ENCODE data around the gene NSUN7. TPM values are rescaled to one million over a fixed set of nuclear protein-coding genes. Genes with fewer than 3 reads are reported as not detected.

The NSUN7 gene
- total RNA-seq, 6 experiments from 2014 or later, result not detected

DNA sequence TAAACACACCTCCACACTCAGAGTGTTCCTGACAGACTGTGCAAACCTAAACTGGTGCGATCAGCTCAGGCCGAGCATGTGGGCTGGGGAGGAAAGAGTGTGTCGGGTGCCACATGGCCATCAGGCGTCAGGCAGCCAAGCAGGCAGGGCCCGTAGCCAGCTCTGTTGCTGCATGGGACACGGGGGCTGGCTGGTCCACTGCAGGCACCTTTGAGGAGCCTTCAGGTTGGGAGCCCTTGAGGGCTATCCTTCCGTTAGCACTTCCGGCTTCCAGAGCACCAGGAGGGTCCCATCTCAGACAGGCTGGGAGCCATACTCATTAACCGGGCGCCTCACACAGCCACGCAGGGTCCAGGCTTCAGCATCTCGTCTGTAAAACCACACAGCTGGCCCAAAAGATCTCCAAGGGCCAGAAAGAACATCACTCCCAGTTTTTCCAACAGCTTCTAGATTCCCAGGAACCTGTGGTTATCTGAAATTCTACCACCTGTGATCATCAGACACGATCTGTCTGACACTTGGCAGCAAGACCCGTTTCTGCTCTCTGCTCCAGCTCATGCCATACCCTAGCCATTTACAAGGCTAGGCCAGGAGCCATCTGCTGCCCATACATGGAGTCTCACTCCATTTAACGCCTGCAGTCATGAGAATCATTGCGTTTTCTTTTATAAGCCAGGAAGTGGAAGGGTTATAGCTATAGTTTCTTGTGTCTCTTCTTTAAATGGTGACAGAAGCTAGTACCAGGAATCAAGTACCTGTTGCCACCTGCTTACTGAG, 87.5 kb downstream of the NSUN7 start:
- no peak for TF ChIP-seq CTCF (IDR thresholded peaks at IDR 0.05)
- Mint-ChIP-seq H3K27ac (peak overlapping the region; percentile 47; the same call in 1 of the 2 replicates), H3K27me3 (ENCODE audit: insufficient read depth) (peaks cover 6% of the 10 kb centered on the region), H3K9me3 (no peaks in the 10 kb centered on the region), H3K4me1 (ENCODE audit: low read depth) (peaks cover 16% of the 10 kb centered on the region), H3K36me3 (ENCODE audit: low read depth) (peaks cover 25% of the 10 kb centered on the region), H3K4me3 (no peak overlapping the region)
- DNase-seq, result no peak

DNA sequence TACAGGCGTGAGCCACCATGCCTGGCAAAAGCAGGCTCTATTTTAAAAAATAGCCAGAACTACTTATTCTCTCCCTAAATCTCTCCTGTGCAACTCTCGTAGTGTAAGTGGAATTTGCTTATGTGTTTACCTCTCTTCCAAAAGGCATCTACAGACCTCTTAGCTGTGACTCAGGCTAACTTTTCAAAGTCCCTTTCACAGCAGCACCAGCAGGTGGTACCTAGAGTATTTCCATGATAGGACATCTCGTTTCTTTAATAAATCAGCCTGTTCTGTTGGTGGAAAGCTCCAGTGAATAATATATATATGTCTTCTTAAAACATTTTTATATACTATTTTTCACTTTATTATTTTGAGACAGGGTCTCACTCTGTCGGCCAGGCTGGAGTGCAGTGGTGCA, 89.0 kb downstream of the NSUN7 start:
- H3K36me3 Mint-ChIP-seq (ENCODE audit: low read depth), result peaks cover 18% of the 10 kb centered on the region
- no peak overlapping the region for H3K4me3 Mint-ChIP-seq

GRCh38 chr4:40840255-40840984, 90.7 kb downstream of the NSUN7 start:
- H3K4me3 Mint-ChIP-seq, result no peak overlapping the region
- H3K9me3 Mint-ChIP-seq, result no peaks in the 10 kb centered on the region
- H3K27ac Mint-ChIP-seq, result peak overlapping the region; percentile 85; the same call in 1 of the 2 replicates
- TF ChIP-seq CTCF (IDR thresholded peaks at IDR 0.05), result no peak
- peaks cover 6% of the 10 kb centered on the region for H3K27me3 Mint-ChIP-seq (ENCODE audit: insufficient read depth)
- H3K4me1 Mint-ChIP-seq (ENCODE audit: low read depth), result peaks cover 30% of the 10 kb centered on the region
- no peak for DNase-seq
- peaks cover 12% of the 10 kb centered on the region for H3K36me3 Mint-ChIP-seq (ENCODE audit: low read depth)

More for the DNA sequence above, 89.0 kb downstream of the NSUN7 start:
- no peak for DNase-seq
- Mint-ChIP-seq H3K4me1 (ENCODE audit: low read depth) (peaks cover 30% of the 10 kb centered on the region), H3K9me3 (no peaks in the 10 kb centered on the region), H3K27ac (no peak overlapping the region), H3K27me3 (ENCODE audit: insufficient read depth) (peaks cover 6% of the 10 kb centered on the region)
- peak; percentile 43 for TF ChIP-seq CTCF (IDR thresholded peaks at IDR 0.05)

DNA sequence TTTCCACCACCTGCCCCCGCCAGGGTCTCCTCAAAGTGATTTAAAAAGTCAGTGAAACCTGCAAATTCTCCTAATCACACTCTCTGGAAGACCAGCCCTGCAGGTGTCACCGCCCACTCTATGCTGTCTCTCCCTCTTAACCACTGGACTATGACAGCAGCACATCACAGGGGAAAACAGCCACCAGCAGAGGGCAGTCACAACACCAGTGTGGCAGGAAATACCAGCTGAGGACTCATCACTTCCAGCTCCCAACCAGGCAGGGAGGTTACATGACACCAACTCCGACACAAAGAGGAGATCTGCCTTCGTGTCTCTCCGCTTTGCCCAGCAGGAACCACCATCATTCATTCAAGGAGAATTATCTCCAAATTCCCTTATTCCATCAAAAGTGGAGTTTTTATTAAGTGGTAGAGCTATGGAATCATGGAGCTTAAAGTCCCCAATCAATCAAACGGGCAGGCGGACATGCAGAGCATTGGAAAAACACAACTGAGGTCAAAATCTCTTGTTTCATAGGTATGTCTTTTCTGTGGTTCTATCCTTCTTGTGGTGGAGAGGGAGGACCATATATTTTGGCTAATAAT, 91.3 kb downstream of the NSUN7 start:
- peaks cover 7% of the 10 kb centered on the region; the same call in 1 of the 2 replicates for H3K36me3 Mint-ChIP-seq (ENCODE audit: low read depth)
- no peaks in the 10 kb centered on the region for H3K9me3 Mint-ChIP-seq
- peaks cover 4% of the 10 kb centered on the region for H3K27me3 Mint-ChIP-seq (ENCODE audit: insufficient read depth)
- peak; percentile 90 for TF ChIP-seq CTCF (IDR thresholded peaks at IDR 0.05)
- H3K4me1 Mint-ChIP-seq (ENCODE audit: low read depth), result peaks cover 30% of the 10 kb centered on the region
- peak; percentile 81 for DNase-seq
- H3K27ac Mint-ChIP-seq, result peak overlapping the region; percentile 85
- peak overlapping the region; percentile 66 for H3K4me3 Mint-ChIP-seq

DNA sequence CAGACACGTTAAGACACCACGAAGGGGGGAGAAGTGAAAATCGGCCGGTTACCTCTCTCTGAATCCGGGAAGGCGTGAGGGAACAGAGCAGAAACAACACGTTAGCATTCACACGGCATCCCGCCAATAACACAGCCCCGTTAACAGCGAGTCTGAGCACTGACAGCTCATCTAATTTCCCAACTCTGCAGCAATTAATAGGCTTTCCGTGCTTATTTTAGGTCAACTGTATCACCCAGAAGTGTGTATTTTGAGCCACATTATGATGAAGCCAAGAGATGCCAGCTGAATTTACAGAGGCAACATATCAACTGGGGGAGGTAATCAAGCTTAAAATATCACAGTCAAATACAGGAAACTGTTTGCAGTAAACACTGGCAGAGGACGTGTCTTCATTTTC, 92.6 kb downstream of the NSUN7 start:
- Mint-ChIP-seq H3K9me3 (no peaks in the 10 kb centered on the region), H3K36me3 (ENCODE audit: low read depth) (peaks cover 7% of the 10 kb centered on the region; the same call in 1 of the 2 replicates), H3K4me1 (ENCODE audit: low read depth) (peaks cover 30% of the 10 kb centered on the region), H3K27ac (peak overlapping the region; percentile 49), H3K4me3 (peak overlapping the region; percentile 15), H3K27me3 (ENCODE audit: insufficient read depth) (peaks cover 4% of the 10 kb centered on the region)
- no peak for TF ChIP-seq CTCF (IDR thresholded peaks at IDR 0.05)
- no peak for DNase-seq
